H1 (cell line): Measurements from ENCODE around the gene MRM2. TPM values are rescaled to one million over a fixed set of nuclear protein-coding genes. Genes with fewer than 3 reads are reported as not detected.

Experiments used
- CTCF ChIA-PET: fragments of 300-600 bp; sonication (Branson Sonifier 250); formaldehyde crosslinking; loops from one replicate; lab custom pipeline; 2021; ENCODE audit not compliant: partially characterized antibody; lab: Charles Lee
- POLR2A ChIA-PET: fragments of 300-600 bp; sonication (Branson Sonifier 250); formaldehyde crosslinking; loops from one replicate; lab custom pipeline; 2021; ENCODE audit warnings: inconsistent platforms; ENCODE audit not compliant: partially characterized antibody; lab: Charles Lee
- DNase-seq, 2 experiments: peaks; one replicate each; pipeline versions ENCODE4 v3.0.0 to v3.0.0-alpha.2; 2010 to 2022; ENCODE audit warnings: low spot score in 2 of 2, low read depth in 1 of 2, mixed read lengths in 1 of 2
- FAIRE-seq: peaks from 2 replicates; lab custom pipeline; 2011; peaks lifted over from hg19 to GRCh38; lab: Jason Lieb, UNC
- H2AFZ ChIP-seq: 2 replicates; pipeline ENCODE4 v1.8.1; 2012; ENCODE audit warnings: low read length, inconsistent platforms
- H2AK5ac ChIP-seq: 2 replicates; pipeline ENCODE4 v1.6.1; 2013; ENCODE audit warnings: low read depth, low read length
- H2BK120ac ChIP-seq: replicated peaks from 2 replicates; pipeline ENCODE3; 2013; ENCODE audit warnings: low read depth, low read length, inconsistent platforms
- H2BK12ac ChIP-seq: 2 replicates; pipeline ENCODE4 v1.6.1; 2013; ENCODE audit warnings: low read depth, low read length
- H2BK15ac ChIP-seq: 2 replicates; pipeline ENCODE4 v1.6.1; 2013; ENCODE audit warnings: low read length
- H2BK20ac ChIP-seq: 2 replicates; pipeline ENCODE4 v1.6.1; 2013; ENCODE audit warnings: low read length
- H2BK5ac ChIP-seq: 2 replicates; pipeline ENCODE4 v1.6.1; 2013; ENCODE audit warnings: low read depth, low read length
- H3K14ac ChIP-seq: 2 replicates; pipeline ENCODE4 v1.6.1; 2013; ENCODE audit warnings: inconsistent platforms; ENCODE audit not compliant: insufficient read length
- H3K18ac ChIP-seq: 2 replicates; pipeline ENCODE4 v1.6.1; 2013; ENCODE audit warnings: low read length; ENCODE audit errors: extremely low read depth
- H3K23ac ChIP-seq: 2 replicates; pipeline ENCODE4 v1.6.1; 2013; ENCODE audit warnings: inconsistent platforms; ENCODE audit not compliant: insufficient read length
- H3K23me2 ChIP-seq: 2 replicates; pipeline ENCODE4 v1.6.1; 2013; ENCODE audit warnings: low read depth, low read length
- H3K27ac ChIP-seq: 2 replicates; pipeline ENCODE4 v1.6.1; 2011; ENCODE audit warnings: low read depth, low read length, inconsistent platforms
- H3K27me3 ChIP-seq, 4 experiments: replicated peaks in 1 of 4; 1 replicate in 1 of 4; 2 replicates in 3 of 4; pipeline versions ENCODE4 v1.6.1 to v1.8.1; 2011 to 2013; ENCODE audit warnings: low read length in 3 of 4, mild to moderate bottlenecking in 3 of 4, inconsistent platforms in 2 of 4, mixed read lengths in 2 of 4, moderate library complexity in 1 of 4; ENCODE audit not compliant: control insufficient read depth in 3 of 4, insufficient read depth in 3 of 4; ENCODE audit errors: extremely low read depth in 1 of 4
- H3K36me3 ChIP-seq, 4 experiments: 2 replicates each; pipeline versions ENCODE4 v1.6.1 to v1.8.1; 2011 to 2013; ENCODE audit warnings: mild to moderate bottlenecking in 4 of 4, low read length in 3 of 4, moderate library complexity in 2 of 4, control low read depth in 1 of 4, inconsistent platforms in 1 of 4; ENCODE audit not compliant: insufficient read depth in 4 of 4, control insufficient read depth in 2 of 4
- H3K4ac ChIP-seq: replicated peaks from 2 replicates; pipeline ENCODE3; 2013; ENCODE audit warnings: low read length, low read depth, mixed read lengths, inconsistent platforms; ENCODE audit not compliant: insufficient read length
- H3K4me1 ChIP-seq, 4 experiments: replicated peaks in 1 of 4; 1 replicate in 1 of 4; 2 replicates in 3 of 4; pipeline versions ENCODE4 v1.6.1 to v1.8.1; 2011 to 2013; ENCODE audit warnings: low read length in 3 of 4, inconsistent platforms in 2 of 4, mixed read lengths in 1 of 4; ENCODE audit not compliant: insufficient read depth in 4 of 4, control insufficient read depth in 3 of 4
- H3K4me2 ChIP-seq, 2 experiments: 2 replicates each; pipeline versions ENCODE4 v1.6.1 to v1.8.1; 2011 to 2013; ENCODE audit warnings: low read depth in 2 of 2, low read length in 2 of 2, control low read depth in 1 of 2, inconsistent platforms in 1 of 2, mild to moderate bottlenecking in 1 of 2; ENCODE audit not compliant: insufficient read depth in 1 of 2
- H3K4me3 ChIP-seq, 4 experiments: fragments of 200-600, 300-600 bp in 1 of 4; sonication (generic), shearing (Covaris generic), sonication (Bioruptor Twin) in 1 of 4; 2 replicates each; pipeline versions ENCODE4 v1.5.1 to v1.8.1; 2011 to 2016; ENCODE audit warnings: low read length in 4 of 4, low read depth in 3 of 4, control low read depth in 2 of 4, inconsistent platforms in 2 of 4, mild to moderate bottlenecking in 2 of 4, mixed read lengths in 1 of 4, moderate library complexity in 1 of 4; ENCODE audit not compliant: insufficient read depth in 2 of 4; ENCODE audit errors: extremely low read depth in 1 of 4
- H3K56ac ChIP-seq: replicated peaks from 2 replicates; pipeline ENCODE3; 2013; ENCODE audit warnings: low read depth, mild to moderate bottlenecking, mixed read lengths, low read length, inconsistent platforms; ENCODE audit not compliant: insufficient read length
- H3K79me1 ChIP-seq: 2 replicates; pipeline ENCODE4 v1.6.1; 2013; ENCODE audit warnings: low read depth, low read length, control low read depth
- H3K79me2 ChIP-seq, 2 experiments: 2 replicates each; pipeline versions ENCODE4 v1.6.1 to v1.8.1; 2012 to 2013; ENCODE audit warnings: low read length in 2 of 2, mild to moderate bottlenecking in 2 of 2, inconsistent platforms in 1 of 2; ENCODE audit not compliant: insufficient read depth in 2 of 2, control insufficient read depth in 1 of 2
- H3K9ac ChIP-seq, 4 experiments: replicated peaks in 1 of 4; 1 replicate in 1 of 4; 2 replicates in 3 of 4; pipeline versions ENCODE4 v1.6.1 to v1.8.1; 2011 to 2013; ENCODE audit warnings: low read depth in 3 of 4, low read length in 3 of 4, control low read depth in 2 of 4, mild to moderate bottlenecking in 2 of 4, moderate library complexity in 2 of 4, inconsistent platforms in 1 of 4; ENCODE audit errors: extremely low read depth in 1 of 4
- H3K9me3 ChIP-seq, 2 experiments: 2 replicates each; pipeline versions ENCODE4 v1.6.1 to v1.8.1; 2012 to 2013; ENCODE audit warnings: mild to moderate bottlenecking in 2 of 2, moderate library complexity in 2 of 2, control low read depth in 1 of 2, inconsistent platforms in 1 of 2, low read depth in 1 of 2, low read length in 1 of 2, mixed read lengths in 1 of 2; ENCODE audit not compliant: insufficient read depth in 2 of 2
- H4K20me1 ChIP-seq, 2 experiments: replicated peaks in 1 of 2; 2 replicates each; pipeline versions ENCODE3 to v1.8.1; 2011 to 2013; ENCODE audit warnings: inconsistent platforms in 2 of 2, low read length in 2 of 2, mild to moderate bottlenecking in 1 of 2; ENCODE audit not compliant: insufficient read depth in 2 of 2, control insufficient read depth in 1 of 2
- H4K5ac ChIP-seq: 2 replicates; pipeline ENCODE4 v1.6.1; 2013; ENCODE audit warnings: low read length, low read depth, mixed read lengths, inconsistent platforms; ENCODE audit not compliant: insufficient read length
- H4K8ac ChIP-seq: 2 replicates; pipeline ENCODE4 v1.8.0; 2013; ENCODE audit warnings: mild to moderate bottlenecking, moderate library complexity, low read length, inconsistent platforms; ENCODE audit not compliant: insufficient read depth; ENCODE audit errors: extremely low read depth
- H4K91ac ChIP-seq: replicated peaks from 2 replicates; pipeline ENCODE3; 2013; ENCODE audit warnings: low read length, mixed read lengths, inconsistent platforms; ENCODE audit not compliant: insufficient read length
- NANOG ChIP-seq: IDR thresholded peaks from 2 replicates; pipeline ENCODE4 v1.6.1; 2011; ENCODE audit warnings: low read length, low read depth, mild to moderate bottlenecking, inconsistent platforms; ENCODE audit not compliant: insufficient read depth, poor library complexity, severe bottlenecking
- SP4 ChIP-seq: IDR thresholded peaks from 2 replicates; pipeline ENCODE4 v1.6.1; 2012; ENCODE audit warnings: low read length, inconsistent platforms
- TAF1 ChIP-seq: IDR thresholded peaks from 2 replicates; pipeline ENCODE4 v1.6.1; 2011; ENCODE audit warnings: mild to moderate bottlenecking, low read depth, low read length
- WGBS, 2 experiments: shearing (Covaris generic) in 1 of 2; methylation state at CpG; one replicate each; pipeline versions ENCODE4 v1.1.6 to v1.1.7; 2013 to 2015; ENCODE audit warnings: low lambda C conversion rate in 2 of 2, mixed read lengths in 2 of 2, inconsistent platforms in 1 of 2, low coverage in 1 of 2, missing lambda C conversion rate in 1 of 2; ENCODE audit not compliant: insufficient replicate concordance in 2 of 2, insufficient coverage in 1 of 2, insufficient read length in 1 of 2; ENCODE audit errors: extremely low coverage in 1 of 2, missing lambda C conversion rate in 1 of 2; 5-methylcytosine and 5-hydroxymethylcytosine counted together
- polyA plus RNA-seq, 7 experiments: library from polyadenylated mRNA; depleted of rRNA in 3 of 7; stranded (reverse) in 5 of 7; unstranded in 2 of 7; fragments of >200 nt in 5 of 7; fragments of 200-250 nt in 2 of 7; gene quantifications; 1 replicate in 5 of 7; 2 replicates in 1 of 7; 4 replicates in 1 of 7; pipeline versions ENCODE4 v1.2.1 to v1.2.3, GENCODE V29; 2011 to 2013; ENCODE audit warnings: missing spikeins in 2 of 7, mixed read lengths in 2 of 7
- total RNA-seq: library from RNA; stranded (reverse); fragmentation: NEBNext Ultra II Directional; extraction: Animal tissue kit (Norgen Biotek cat#: 25700); gene quantifications from 2 replicates; pipeline ENCODE4 v1.2.1, GENCODE V29; 2021

The MRM2 gene
- total and polyA plus RNA-seq, 2 of the 8 experiments (the other 6 are each of a cell fraction or from before 2014, with no cell fraction given) = 17.2 to 38.6 TPM

DNA sequence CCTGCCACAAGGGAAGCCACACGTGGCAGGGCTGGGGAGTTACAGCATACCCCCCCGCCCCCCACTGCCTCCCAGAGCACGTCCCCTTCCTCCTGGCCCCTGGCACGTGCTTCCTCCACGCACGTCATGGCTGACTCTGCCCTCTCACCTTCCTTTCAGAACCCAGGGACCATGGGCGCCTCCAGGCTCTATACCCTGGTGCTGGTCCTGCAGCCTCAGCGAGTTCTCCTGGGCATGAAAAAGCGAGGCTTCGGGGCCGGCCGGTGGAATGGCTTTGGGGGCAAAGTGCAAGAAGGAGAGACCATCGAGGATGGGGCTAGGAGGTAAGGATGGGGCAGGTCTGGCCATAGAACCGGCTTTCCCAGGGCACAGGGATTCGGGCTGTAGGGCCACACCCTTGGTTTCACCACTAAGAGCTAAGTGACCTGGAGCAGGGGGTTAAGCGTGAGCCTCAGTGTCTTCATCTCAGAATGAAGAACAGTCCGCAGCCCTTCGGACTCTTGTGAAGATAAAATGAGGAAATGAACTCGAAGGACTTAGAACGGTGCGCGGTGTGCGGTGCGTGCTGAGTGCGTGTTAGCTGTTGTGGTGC lies 2.5 kb upstream of the MRM2 start:
- Histone ChIP-seq H3K14ac (no peak overlapping the region), H3K27ac (no peak overlapping the region), H3K18ac (no peak overlapping the region), H4K5ac (no peak overlapping the region), H3K27me3 (no peaks in the 10 kb centered on the region; a peak in 1 of 7 replicates), H3K4me1 (peaks cover 0 to 16% (median 5%) of the 10 kb centered on the region in 4 experiments; a peak in 6 of 7 replicates), H2BK20ac (no peak overlapping the region), H3K36me3 (peaks cover 0 to under 1% (median 0%) of the 10 kb centered on the region in 4 experiments; a peak in 4 of 8 replicates), H2BK15ac (no peak overlapping the region), H3K23me2 (peaks cover 3% of the 10 kb centered on the region; the same call in 1 of the 2 replicates), H3K23ac (no peak overlapping the region), H4K8ac (peak overlapping the region; percentile 83; the same call in 1 of the 2 replicates), H2BK12ac (no peak overlapping the region), H3K4ac (no peak overlapping the region), H3K79me1 (0 out of 2 replicates have a peak, but pooled peaks cover 2% of the 10 kb centered on the region), H3K56ac (no peak overlapping the region), H3K79me2 (peaks cover 0 to 24% of the 10 kb centered on the region in 2 experiments; a peak in 2 of 4 replicates), H2AK5ac (no peak overlapping the region), H3K9ac (no peak overlapping the region)
- POLR2A ChIA-PET = interaction anchor here (2.4 kb wide), 1 partner anchor 110 kb away, joined by 11 read pairs; the partner anchor contains the start of gene EIF3B
- TF ChIP-seq NANOG (no peak), TAF1 (no peak), SP4 (no peak)
- TF ChIP-seq, all 59 proteins: peak for 0
- Histone ChIP-seq H2BK120ac (no peak overlapping the region), H3K4me2 (no peak overlapping the region), H2BK5ac (no peak overlapping the region), H2AFZ (no peak overlapping the region), H3K9me3 (no peaks in the 10 kb centered on the region), H4K20me1 (peaks cover 0 to 8% of the 10 kb centered on the region in 2 experiments), H4K91ac (no peak overlapping the region), H3K4me3 (no peak overlapping the region)
- WGBS, 2 experiments = 94% methylated on average over 19 of the region's 25 CpGs; no CpG with 5 or more reads in 1 of the 2 experiments
- CTCF ChIA-PET = interaction anchor here (0.8 to 1.5 kb wide), 4 partner anchors 17 to 103 kb away, joined by 3 to 5 read pairs (median 4); no protein-coding TSS in a partner anchor
- no peak for FAIRE-seq
- no peak for DNase-seq
